IPS DF 6.9 (cell line): ENCODE measurements around the gene ZNF804B.

Experiments
- DNase-seq: peaks from one replicate; pipeline ENCODE4 v3.0.0-alpha.2; 2013; ENCODE audit warnings: low read depth, low spot score
- H3K27ac ChIP-seq: one replicate; pipeline ENCODE4 v1.5.1; 2013; ENCODE audit warnings: low read length, control low read depth
- H3K27me3 ChIP-seq: 2 replicates; pipeline ENCODE4 v1.6.1; 2013; ENCODE audit warnings: mild to moderate bottlenecking, low read length; ENCODE audit not compliant: control insufficient read depth, insufficient read depth
- H3K36me3 ChIP-seq: 2 replicates; pipeline ENCODE4 v1.6.1; 2013; ENCODE audit warnings: low read length; ENCODE audit not compliant: control insufficient read depth, insufficient read depth
- H3K4me1 ChIP-seq: 2 replicates; pipeline ENCODE4 v1.6.1; 2013; ENCODE audit warnings: low read length; ENCODE audit not compliant: control insufficient read depth, insufficient read depth
- H3K4me3 ChIP-seq: 2 replicates; pipeline ENCODE4 v1.5.1; 2013; ENCODE audit warnings: mild to moderate bottlenecking, low read length
- H3K9me3 ChIP-seq: 2 replicates; pipeline ENCODE4 v1.6.1; 2013; ENCODE audit warnings: low read length, inconsistent platforms; ENCODE audit not compliant: control insufficient read depth, insufficient read depth
- WGBS: extraction: QIAGEN DNeasy Blood & Tissue Kit; methylation state at CpG from one replicate; pipeline ENCODE4 v1.1.7; 2013; ENCODE audit warnings: mixed read lengths, missing lambda C conversion rate; ENCODE audit not compliant: insufficient read length, insufficient coverage; 5-methylcytosine and 5-hydroxymethylcytosine counted together

The ZNF804B gene

GRCh38 chr7:89067048-89067447 is 307.5 kb downstream of the ZNF804B start:
- H3K4me1 ChIP-seq: no peaks in the 10 kb centered on the region
- WGBS: no CpG with 5 or more reads among the region's 3 CpGs

GRCh38 chr7:89072081-89072480 is 312.6 kb downstream of the ZNF804B start:
- no peak for DNase-seq
- Histone ChIP-seq H3K36me3 (no peaks in the 10 kb centered on the region), H3K27me3 (no peaks in the 10 kb centered on the region), H3K4me1 (no peaks in the 10 kb centered on the region), H3K27ac (no peak overlapping the region), H3K9me3 (no peaks in the 10 kb centered on the region), H3K4me3 (no peak overlapping the region)

More at GRCh38 chr7:89067048-89067447, 307.5 kb downstream of the ZNF804B start:
- Histone ChIP-seq H3K9me3 (no peaks in the 10 kb centered on the region), H3K27me3 (no peaks in the 10 kb centered on the region), H3K4me3 (no peak overlapping the region), H3K36me3 (no peaks in the 10 kb centered on the region), H3K27ac (no peak overlapping the region)
- DNase-seq: no peak

- no peaks in the 10 kb centered on the region for H3K4me1 ChIP-seq
- H3K27ac ChIP-seq: no peak overlapping the region
- no peaks in the 10 kb centered on the region for H3K9me3 ChIP-seq
- WGBS: no CpG with 5 or more reads among the region's 2 CpGs
- H3K4me3 ChIP-seq: no peak overlapping the region
- no peak for DNase-seq
- H3K27me3 ChIP-seq: no peaks in the 10 kb centered on the region
- H3K36me3 ChIP-seq: no peaks in the 10 kb centered on the region
Measured at GRCh38 chr7:89073776-89074175, 314.3 kb downstream of the ZNF804B start.

DNA sequence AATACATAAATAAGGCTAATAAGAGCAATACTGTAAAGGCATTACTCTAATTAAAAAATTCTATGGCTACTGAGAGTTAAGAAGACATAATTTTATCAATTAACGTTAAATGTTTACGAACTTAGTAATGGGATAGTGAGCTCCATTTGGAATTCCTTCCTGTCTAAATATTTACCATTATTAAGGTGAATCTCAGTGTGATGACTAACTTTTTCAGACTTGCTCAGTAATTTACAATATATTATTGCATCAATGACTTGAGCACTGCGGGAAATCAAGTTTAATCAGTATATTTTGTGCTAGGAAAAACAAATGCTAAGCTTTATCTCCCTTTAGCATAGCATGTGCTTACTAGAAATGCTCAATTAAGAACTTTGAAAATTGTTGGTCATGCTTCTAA is 318.5 kb downstream of the ZNF804B start:
- no peak for DNase-seq
- H3K4me1 ChIP-seq: no peaks in the 10 kb centered on the region
- H3K9me3 ChIP-seq: no peaks in the 10 kb centered on the region
- WGBS: no CpG with 5 or more reads among the region's 3 CpGs
- no peaks in the 10 kb centered on the region for H3K27me3 ChIP-seq
- no peaks in the 10 kb centered on the region for H3K36me3 ChIP-seq
- no peak overlapping the region for H3K27ac ChIP-seq
- H3K4me3 ChIP-seq: no peak overlapping the region

DNA sequence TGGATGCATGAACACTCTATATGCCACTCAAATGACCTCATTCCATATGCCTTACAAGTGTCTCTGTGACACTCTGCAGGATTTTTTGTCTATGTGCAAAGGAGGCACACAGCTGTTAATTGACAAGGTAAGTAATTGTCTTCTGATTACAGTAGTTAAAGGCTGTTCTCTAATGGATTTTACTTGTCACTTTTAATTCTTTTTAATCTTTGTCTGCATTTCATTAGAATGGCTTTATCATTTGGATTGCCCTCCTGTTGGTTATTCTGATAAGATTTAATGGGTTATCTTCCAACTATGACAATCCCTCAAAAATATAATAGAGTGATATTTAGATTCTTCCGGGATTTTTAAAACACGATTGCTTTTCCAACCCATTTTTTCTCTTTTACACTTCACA is 326.1 kb downstream of the ZNF804B start:
- no peak for DNase-seq
- H3K4me3 ChIP-seq: no peak overlapping the region
- no peaks in the 10 kb centered on the region for H3K9me3 ChIP-seq
- no peak overlapping the region for H3K27ac ChIP-seq
- no peaks in the 10 kb centered on the region for H3K27me3 ChIP-seq
- no peaks in the 10 kb centered on the region for H3K36me3 ChIP-seq
- no peaks in the 10 kb centered on the region; the same call in 1 of the 2 replicates for H3K4me1 ChIP-seq
- WGBS: no CpG with 5 or more reads among the region's 2 CpGs

GRCh38 chr7:89091550-89091949 is 332.1 kb downstream of the ZNF804B start:
- no CpG with 5 or more reads among the region's 1 CpG for WGBS
- Histone ChIP-seq H3K4me3 (no peak overlapping the region), H3K27ac (no peak overlapping the region), H3K36me3 (no peaks in the 10 kb centered on the region), H3K27me3 (no peaks in the 10 kb centered on the region), H3K4me1 (no peaks in the 10 kb centered on the region), H3K9me3 (no peaks in the 10 kb centered on the region)
- DNase-seq: no peak

DNA sequence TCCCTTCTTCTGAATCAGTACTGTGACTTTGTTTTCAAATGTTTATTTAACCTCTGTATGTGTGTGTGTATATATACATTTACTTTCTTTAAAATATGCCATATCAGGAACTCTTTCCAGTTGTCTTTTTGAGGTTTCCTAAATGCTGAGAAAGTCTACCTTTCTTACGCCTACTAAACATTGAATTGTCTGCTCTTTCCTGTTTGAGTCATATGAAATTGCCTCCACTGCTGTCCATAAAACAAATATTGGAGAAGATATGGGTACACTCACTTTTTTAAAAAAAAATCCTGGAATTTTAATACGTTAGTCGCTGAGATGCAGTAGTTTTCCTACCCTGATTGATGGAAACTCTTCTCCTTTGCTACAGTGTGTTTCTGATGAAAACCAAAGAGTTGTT is 334.8 kb downstream of the ZNF804B start:
- WGBS: no CpG with 5 or more reads among the region's 3 CpGs
- Histone ChIP-seq H3K27me3 (no peaks in the 10 kb centered on the region), H3K4me3 (no peak overlapping the region), H3K27ac (no peak overlapping the region), H3K36me3 (no peaks in the 10 kb centered on the region), H3K4me1 (no peaks in the 10 kb centered on the region), H3K9me3 (no peaks in the 10 kb centered on the region)
- no peak for DNase-seq

- Histone ChIP-seq H3K27me3 (no peaks in the 10 kb centered on the region), H3K4me1 (no peaks in the 10 kb centered on the region), H3K4me3 (no peak overlapping the region), H3K27ac (no peak overlapping the region), H3K9me3 (no peaks in the 10 kb centered on the region), H3K36me3 (no peaks in the 10 kb centered on the region)
- no peak for DNase-seq
Measured at GRCh38 chr7:89103564-89103963, 344.1 kb downstream of the ZNF804B start.

- WGBS: no CpG with 5 or more reads among the region's 6 CpGs
- DNase-seq: no peak
- H3K36me3 ChIP-seq: no peaks in the 10 kb centered on the region
Measured at GRCh38 chr7:89104748-89105685, 345.5 kb downstream of the ZNF804B start.

DNA sequence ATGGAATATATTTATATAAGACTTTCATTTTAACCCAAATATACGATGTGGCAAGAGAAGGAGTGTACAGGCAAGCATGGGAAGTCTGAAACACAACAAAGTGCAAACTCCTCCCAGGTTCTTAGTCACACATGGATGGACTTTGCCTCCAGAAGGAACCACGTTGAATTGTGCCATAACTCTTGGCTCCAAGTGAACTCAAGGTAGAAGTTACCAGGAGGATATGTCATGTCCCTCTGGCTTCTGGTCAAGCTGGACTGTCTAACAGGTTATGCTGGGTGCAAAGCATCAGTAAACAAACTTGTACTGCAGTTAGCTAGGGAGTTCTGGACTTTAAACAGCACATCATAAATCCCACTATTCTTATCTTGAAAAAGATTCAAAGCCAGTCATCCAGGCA is 364.4 kb downstream of the ZNF804B start:
- Histone ChIP-seq H3K27ac (no peak overlapping the region), H3K4me1 (no peaks in the 10 kb centered on the region), H3K27me3 (no peaks in the 10 kb centered on the region), H3K9me3 (no peaks in the 10 kb centered on the region), H3K4me3 (no peak overlapping the region), H3K36me3 (no peaks in the 10 kb centered on the region)
- no CpG with 5 or more reads among the region's 2 CpGs for WGBS
- DNase-seq: no peak

More at GRCh38 chr7:89104748-89105685, 345.5 kb downstream of the ZNF804B start:
- Histone ChIP-seq H3K4me1 (no peaks in the 10 kb centered on the region), H3K27me3 (no peaks in the 10 kb centered on the region), H3K9me3 (no peaks in the 10 kb centered on the region), H3K27ac (no peak overlapping the region), H3K4me3 (no peak overlapping the region)
